ENCODE measurements around the gene ACVR1B.

GRCh38 chr12:52003016-52003550 is 51.6 kb downstream of the ACVR1B start:
- TF ChIP-seq CTCF (IDR thresholded peaks at IDR 0.05) = no peak
- no peak for TF ChIP-seq POLR2A (IDR thresholded peaks at IDR 0.05)

All from prostate gland (tissue), 2 donors.